T-helper 1 cell (primary cell): Measurements from ENCODE around the gene FHOD3.
"Not testable (repeated sequence)": the region's sequence is repeated elsewhere in the genome, so short reads cannot be mapped to it uniquely, and the experiment has no call there.

Experiments
- DNase-seq, 5 donors: peaks; one replicate each; pipeline ENCODE4 v3.0.0-alpha.2; 2012 to 2020

FHOD3 gene

GRCh38 chr18:36352384-36352783, 54.9 kb downstream of the FHOD3 start:
- DNase-seq, result no peak

GRCh38 chr18:36354989-36355388, 57.5 kb downstream of the FHOD3 start:
- no peak for DNase-seq

- DNase-seq, result no peak
These were observed 58.0 kb downstream of the FHOD3 start for GRCh38 chr18:36355511-36355910.

- DNase-seq, result not testable (repeated sequence)
These were observed 59.2 kb downstream of the FHOD3 start for GRCh38 chr18:36356741-36357140.

- no peak for DNase-seq
These were observed 60.6 kb downstream of the FHOD3 start for GRCh38 chr18:36358141-36358540.

GRCh38 chr18:36360256-36360909, 62.9 kb downstream of the FHOD3 start:
- no peak for DNase-seq

- no peak for DNase-seq
These were observed 67.6 kb downstream of the FHOD3 start for GRCh38 chr18:36364911-36365624.

GRCh38 chr18:36365836-36366775, 68.6 kb downstream of the FHOD3 start:
- DNase-seq, result no peak

- DNase-seq, result no peak
These were observed 69.7 kb downstream of the FHOD3 start for GRCh38 chr18:36366994-36367839.

- no peak for DNase-seq
These were observed 71.4 kb downstream of the FHOD3 start for GRCh38 chr18:36368889-36369288.

- no peak for DNase-seq
These were observed 75.4 kb downstream of the FHOD3 start for GRCh38 chr18:36372903-36373311.

- no peak for DNase-seq
These were observed 76.7 kb downstream of the FHOD3 start for GRCh38 chr18:36374262-36374661.

- no peak for DNase-seq
These were observed 77.6 kb downstream of the FHOD3 start for GRCh38 chr18:36375118-36375517.

- no peak for DNase-seq
These were observed 78.8 kb downstream of the FHOD3 start for GRCh38 chr18:36376361-36376760.

- no peak for DNase-seq
These were observed 80.1 kb downstream of the FHOD3 start for GRCh38 chr18:36377626-36378025.

- no peak for DNase-seq
These were observed 80.7 kb downstream of the FHOD3 start for GRCh38 chr18:36378205-36378604.

- DNase-seq, result no peak
These were observed 82.0 kb downstream of the FHOD3 start for GRCh38 chr18:36379435-36379984.

- DNase-seq, result no peak
These were observed 82.8 kb downstream of the FHOD3 start for GRCh38 chr18:36380173-36380827.

GRCh38 chr18:36381075-36381474, 83.6 kb downstream of the FHOD3 start:
- DNase-seq, result no peak

GRCh38 chr18:36382854-36383253, 85.3 kb downstream of the FHOD3 start:
- DNase-seq, result no peak

- DNase-seq, result no peak
These were observed 88.8 kb downstream of the FHOD3 start for GRCh38 chr18:36386150-36386920.
